ENCODE results near the gene MACO1. TPM values are rescaled to one million over a fixed set of nuclear protein-coding genes. Genes with fewer than 3 reads are reported as not detected.

Gene MACO1
- total and polyA plus RNA-seq, 4 donors: 7.9 to 20.7 (median 13.6) TPM

GRCh38 chr1:25527946-25528595, 97.4 kb downstream of the MACO1 start:
- Histone ChIP-seq H3K27me3 (ENCODE audit: control insufficient read depth in 3 of 3, insufficient read depth in 3 of 3, low read length in 2 of 3) (no peaks in the 10 kb centered on the region), H3K9ac (ENCODE audit: insufficient read depth in 1 of 2, low read length in 2 of 2) (no peak overlapping the region), H3K4me3 (no peak overlapping the region), H3K27ac (ENCODE audit: low read depth in 1 of 2, low read length in 1 of 2) (no peak overlapping the region), H3K36me3 (ENCODE audit: control insufficient read depth in 4 of 4, insufficient read depth in 4 of 4, low read length in 4 of 4) (no peaks in the 10 kb centered on the region), H3K4me1 (ENCODE audit: control insufficient read depth in 5 of 5, insufficient read depth in 5 of 5, low read length in 5 of 5) (no peaks in the 10 kb centered on the region), H3K9me3 (ENCODE audit: control insufficient read depth in 4 of 4, insufficient read depth in 3 of 4, low read length in 3 of 4) (peaks cover 0 to 7% (median 1%) of the 10 kb centered on the region in 4 donors)
- ATAC-seq (ENCODE audit: insufficient read depth, low FRiP score) (no peak), DNase-seq (no peak)
- TF ChIP-seq CTCF (IDR thresholded peaks at IDR 0.05; ENCODE audit: control extremely low read depth, extremely low read depth): no peak
- 92 to 93% methylated on average over 21 of the region's 21 CpGs for WGBS, 2 donors

- no peak for DNase-seq
- 92% methylated on average over 7 of the region's 7 CpGs for WGBS, 2 donors
- Histone ChIP-seq H3K9ac (ENCODE audit: insufficient read depth in 1 of 2, low read length in 2 of 2) (no peak overlapping the region), H3K4me3 (no peak overlapping the region), H3K27ac (ENCODE audit: low read depth in 1 of 2, low read length in 1 of 2) (no peak overlapping the region), H3K36me3 (ENCODE audit: control insufficient read depth in 4 of 4, insufficient read depth in 4 of 4, low read length in 4 of 4) (no peaks in the 10 kb centered on the region), H3K27me3 (ENCODE audit: control insufficient read depth in 3 of 3, insufficient read depth in 3 of 3, low read length in 2 of 3) (no peaks in the 10 kb centered on the region), H3K9me3 (ENCODE audit: control insufficient read depth in 4 of 4, insufficient read depth in 3 of 4, low read length in 3 of 4) (peaks cover 0 to 7% (median 1%) of the 10 kb centered on the region in 4 donors), H3K4me1 (ENCODE audit: control insufficient read depth in 5 of 5, insufficient read depth in 5 of 5, low read length in 5 of 5) (no peaks in the 10 kb centered on the region)
- no peak for TF ChIP-seq CTCF (IDR thresholded peaks at IDR 0.05; ENCODE audit: control extremely low read depth, extremely low read depth)
- no peak for ATAC-seq (ENCODE audit: insufficient read depth, low FRiP score)
These were observed 98.3 kb downstream of the MACO1 start for GRCh38 chr1:25528881-25529517.

DNA sequence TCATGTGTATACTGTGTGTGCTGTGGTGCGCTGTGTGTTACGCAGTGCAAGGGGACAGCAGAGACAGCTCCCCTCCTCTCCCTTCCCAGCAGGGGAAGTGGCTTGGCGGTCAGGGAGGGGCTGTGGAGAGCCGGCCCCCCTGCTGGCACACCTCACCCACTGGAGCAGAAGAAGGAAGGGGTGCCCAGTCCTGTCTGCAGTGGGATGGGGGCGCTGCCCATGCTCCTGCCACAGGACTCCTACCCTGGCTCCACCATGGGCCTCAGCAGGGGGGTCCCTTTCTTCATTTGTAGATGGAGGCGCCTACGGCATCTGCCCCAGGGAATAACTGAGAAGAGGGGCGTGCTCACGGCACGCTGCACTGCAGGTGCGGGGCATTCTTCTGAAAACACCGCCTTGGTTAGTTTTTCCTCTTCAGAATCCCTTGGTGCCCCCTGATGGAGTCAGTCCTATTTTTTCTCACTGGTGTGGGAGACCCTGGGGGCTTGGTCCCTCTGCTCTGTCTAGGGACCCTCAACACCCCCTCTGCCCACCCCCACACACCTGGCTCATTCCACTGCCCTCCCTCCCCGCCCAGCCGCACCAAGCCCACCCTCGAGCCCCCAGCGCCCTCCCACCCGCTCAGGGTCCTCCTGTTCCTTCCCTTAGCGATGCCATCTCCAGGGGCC, 99.0 kb downstream of the MACO1 start:
- 72 to 78% methylated on average over 18 of the region's 18 CpGs for WGBS, 2 donors
- Histone ChIP-seq H3K9me3 (ENCODE audit: control insufficient read depth in 4 of 4, insufficient read depth in 3 of 4, low read length in 3 of 4) (peaks cover 0 to 7% (median 1%) of the 10 kb centered on the region in 4 donors), H3K27ac (ENCODE audit: low read depth in 1 of 2, low read length in 1 of 2) (no peak overlapping the region), H3K36me3 (ENCODE audit: control insufficient read depth in 4 of 4, insufficient read depth in 4 of 4, low read length in 4 of 4) (no peaks in the 10 kb centered on the region), H3K4me3 (no peak overlapping the region), H3K4me1 (ENCODE audit: control insufficient read depth in 5 of 5, insufficient read depth in 5 of 5, low read length in 5 of 5) (no peaks in the 10 kb centered on the region), H3K27me3 (ENCODE audit: control insufficient read depth in 3 of 3, insufficient read depth in 3 of 3, low read length in 2 of 3) (no peaks in the 10 kb centered on the region), H3K9ac (ENCODE audit: insufficient read depth in 1 of 2, low read length in 2 of 2) (no peak overlapping the region)
- ATAC-seq (ENCODE audit: insufficient read depth, low FRiP score) (no peak), DNase-seq (no peak)
- TF ChIP-seq CTCF (IDR thresholded peaks at IDR 0.05; ENCODE audit: control extremely low read depth, extremely low read depth): no peak
